H7 (cell line): ENCODE measurements around the gene TMPRSS13. TPM values are rescaled to one million over a fixed set of nuclear protein-coding genes. Genes with fewer than 3 reads are reported as not detected.
A peak's percentile ranks its signal among the peaks of the same experiment; 100 is the strongest.
"Not testable (repeated sequence)": the region's sequence is repeated elsewhere in the genome, so short reads cannot be mapped to it uniquely, and the experiment has no call there.

Experiments used
- DNase-seq: peaks from one replicate; pipeline ENCODE4 v3.0.0; 2012
- H3K27me3 ChIP-seq: 2 replicates; pipeline ENCODE4 v1.6.0; 2011; ENCODE audit warnings: mild to moderate bottlenecking, low read length; ENCODE audit not compliant: control insufficient read depth, insufficient read depth
- H3K36me3 ChIP-seq: replicated peaks from 2 replicates; pipeline ENCODE4 v1.5.1; 2011; ENCODE audit warnings: low read length; ENCODE audit not compliant: control insufficient read depth, insufficient read depth
- H3K4me3 ChIP-seq: 2 replicates; pipeline ENCODE4 v1.5.1; 2011; ENCODE audit warnings: low read depth, mild to moderate bottlenecking, control low read depth, low read length, moderate library complexity; ENCODE audit not compliant: insufficient read depth
- total RNA-seq: library from RNA; depleted of rRNA; stranded (reverse); fragments of >200 nt; shearing (Covaris generic); gene quantifications from 2 replicates; pipeline ENCODE4 v1.2.3, GENCODE V29; 2014; rRNA removed

Gene TMPRSS13
- 0.31 TPM in 1 of 2 replicates, not detected in the other for total RNA-seq

GRCh38 chr11:117929142-117929915, at the start of gene TMPRSS13:
Gene TMPRSS13 (minus strand): TSS chr11:117929402. CDS start chr11:117929307, 95 bp downstream.
- H3K27me3 ChIP-seq, result no peaks in the 10 kb centered on the region; the same call in 1 of the 2 replicates
- no peaks in the 10 kb centered on the region for H3K36me3 ChIP-seq
- peak; percentile 64 for DNase-seq
- no peak within 1 kb of the TSS for H3K4me3 ChIP-seq

- no peaks in the 10 kb centered on the region for H3K27me3 ChIP-seq
- H3K36me3 ChIP-seq, result no peaks in the 10 kb centered on the region
- DNase-seq, result peak; percentile 42
- no peak overlapping the region for H3K4me3 ChIP-seq
Measured at GRCh38 chr11:117978991-117979390, 49.8 kb upstream of the TMPRSS13 start.

GRCh38 chr11:117978291-117978910, 49.2 kb upstream of the TMPRSS13 start:
- not testable (repeated sequence) for DNase-seq, H3K4me3 ChIP-seq, H3K36me3 ChIP-seq, H3K27me3 ChIP-seq

- H3K4me3 ChIP-seq, H3K27me3 ChIP-seq, H3K36me3 ChIP-seq, DNase-seq: not testable (repeated sequence)
Measured at GRCh38 chr11:117977612-117978264, 48.5 kb upstream of the TMPRSS13 start.

- H3K4me3 ChIP-seq, result no peak overlapping the region
- peak; percentile 5 for DNase-seq
- no peaks in the 10 kb centered on the region for H3K36me3 ChIP-seq
- H3K27me3 ChIP-seq, result no peaks in the 10 kb centered on the region
Measured at GRCh38 chr11:117977029-117977428, 47.8 kb upstream of the TMPRSS13 start.

- Histone ChIP-seq H3K27me3 (no peaks in the 10 kb centered on the region), H3K36me3 (no peaks in the 10 kb centered on the region), H3K4me3 (no peak overlapping the region)
- peak; percentile 28 for DNase-seq
Measured at GRCh38 chr11:117976445-117976844, 47.2 kb upstream of the TMPRSS13 start.

GRCh38 chr11:117973503-117973860, 44.3 kb upstream of the TMPRSS13 start:
- H3K4me3 ChIP-seq, result no peak overlapping the region
- H3K27me3 ChIP-seq, result no peaks in the 10 kb centered on the region
- peak; percentile 10 for DNase-seq
- H3K36me3 ChIP-seq, result no peaks in the 10 kb centered on the region

GRCh38 chr11:117972629-117973502, 43.7 kb upstream of the TMPRSS13 start:
- no peak for DNase-seq
- Histone ChIP-seq H3K4me3 (no peak overlapping the region), H3K36me3 (no peaks in the 10 kb centered on the region), H3K27me3 (no peaks in the 10 kb centered on the region)

- H3K4me3 ChIP-seq, result no peak overlapping the region
- H3K27me3 ChIP-seq, result no peaks in the 10 kb centered on the region
- H3K36me3 ChIP-seq, result no peaks in the 10 kb centered on the region
- no peak for DNase-seq
Measured at GRCh38 chr11:117972044-117972443, 42.8 kb upstream of the TMPRSS13 start.

- no peak for DNase-seq
- H3K27me3 ChIP-seq, result no peaks in the 10 kb centered on the region
- H3K36me3 ChIP-seq, result no peaks in the 10 kb centered on the region
- no peak overlapping the region for H3K4me3 ChIP-seq
Measured at GRCh38 chr11:117970400-117971024, 41.3 kb upstream of the TMPRSS13 start.

- H3K4me3 ChIP-seq, result no peak overlapping the region
- no peak for DNase-seq
- no peaks in the 10 kb centered on the region for H3K27me3 ChIP-seq
- no peaks in the 10 kb centered on the region for H3K36me3 ChIP-seq
Measured at GRCh38 chr11:117969160-117969991, 40.2 kb upstream of the TMPRSS13 start.

GRCh38 chr11:117966908-117967307, 37.7 kb upstream of the TMPRSS13 start:
- DNase-seq, result no peak
- no peaks in the 10 kb centered on the region for H3K36me3 ChIP-seq
- no peak overlapping the region for H3K4me3 ChIP-seq
- H3K27me3 ChIP-seq, result no peaks in the 10 kb centered on the region

GRCh38 chr11:117962826-117963225, 33.6 kb upstream of the TMPRSS13 start:
- no peak for DNase-seq
- H3K27me3 ChIP-seq, result no peaks in the 10 kb centered on the region
- H3K4me3 ChIP-seq, result no peak overlapping the region
- H3K36me3 ChIP-seq, result no peaks in the 10 kb centered on the region
